COR-L47 (cell line): ENCODE results near the gene MPRIP.
"Not testable (repeated sequence)": the region's sequence is repeated elsewhere in the genome, so short reads cannot be mapped to it uniquely, and the experiment has no call there.

Experiments used
- DNase-seq: peaks from one replicate; lab custom pipeline; 2025; lab: John Stamatoyannopoulos, UW

Gene MPRIP

DNA sequence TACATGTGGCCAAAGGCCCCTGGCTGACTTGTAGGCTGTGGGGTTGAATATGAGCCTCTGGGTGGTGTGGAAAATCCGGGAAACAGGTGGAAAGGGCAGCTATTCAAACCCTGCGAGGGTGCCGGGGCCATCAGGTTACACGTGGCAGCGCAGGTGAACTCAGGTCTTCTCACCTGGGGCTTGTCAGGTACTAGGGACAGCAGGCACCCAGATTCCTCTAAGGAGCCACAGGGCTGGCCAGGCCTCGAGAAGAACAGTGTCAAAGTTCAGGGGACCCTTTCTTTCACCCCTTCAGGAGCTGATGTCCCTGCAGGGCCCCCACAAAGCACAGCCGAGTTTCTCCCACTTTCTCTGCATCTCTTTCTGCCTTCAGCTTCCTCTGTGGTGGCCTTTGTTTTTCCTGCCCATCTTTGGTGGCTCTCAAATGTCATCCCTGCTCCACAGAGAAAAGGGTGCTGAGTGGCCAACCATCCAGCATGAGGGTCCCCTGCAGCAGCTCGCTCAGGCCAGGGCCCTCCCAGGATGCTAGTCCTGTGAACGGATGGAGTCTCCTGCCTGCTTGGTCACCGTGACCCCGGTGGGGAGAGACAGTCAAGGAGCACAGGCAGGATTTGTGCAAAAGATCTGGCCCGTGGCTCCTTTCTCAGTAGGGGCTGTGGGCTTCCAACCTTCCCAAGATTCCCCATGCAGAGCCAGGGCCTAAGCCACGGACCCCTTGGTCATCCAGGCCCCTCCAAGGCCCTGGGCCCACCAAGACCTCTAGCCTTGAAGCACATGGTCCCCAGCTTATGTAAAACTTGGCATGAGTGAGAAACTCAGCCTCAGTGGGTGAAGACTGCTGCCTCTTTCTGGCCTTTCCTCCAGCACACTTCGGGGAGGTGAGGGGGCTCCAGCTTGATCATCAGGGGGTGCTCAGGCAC, 28.2 kb upstream of the MPRIP start:
- DNase-seq = not testable (repeated sequence)

DNA sequence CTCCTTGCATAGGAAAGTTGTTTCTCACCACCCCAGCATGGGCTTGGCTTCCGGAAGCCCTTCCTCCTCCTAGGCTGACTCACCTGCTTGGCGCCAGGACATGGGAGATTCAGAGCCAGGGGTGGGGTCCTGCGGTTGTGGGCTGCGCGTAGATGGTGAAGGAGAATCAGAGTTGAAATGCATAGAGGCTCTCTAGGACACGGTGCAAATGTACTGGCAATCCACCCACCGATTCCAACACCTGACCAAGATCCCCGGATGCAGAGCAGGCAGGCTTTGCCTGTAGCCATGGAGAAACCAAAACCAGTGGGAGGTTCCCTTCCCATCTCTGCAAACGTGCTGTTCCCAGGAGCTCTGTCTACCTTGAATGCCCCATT, 27.5 kb upstream of the MPRIP start:
- DNase-seq = not testable (repeated sequence)

DNA sequence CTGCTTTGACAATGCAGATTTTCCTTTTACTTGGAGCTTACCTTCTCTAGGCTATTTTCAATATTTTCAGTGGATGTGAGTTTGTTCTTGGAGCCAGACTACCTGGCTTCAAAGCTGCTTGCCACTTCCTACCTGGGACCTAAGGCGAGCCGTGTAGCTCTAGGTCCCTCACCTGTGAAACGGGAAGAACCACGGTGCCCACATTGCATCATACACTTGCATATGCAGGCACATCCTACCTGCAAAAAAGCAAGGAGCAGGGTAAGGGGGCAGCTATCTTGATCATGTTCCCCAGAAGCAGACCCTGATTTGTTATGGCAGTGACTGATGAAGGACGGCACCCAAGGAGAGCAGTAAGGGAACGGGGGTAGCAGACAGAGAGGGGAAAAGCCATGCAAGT, 27.0 kb upstream of the MPRIP start:
- DNase-seq = no peak

DNA sequence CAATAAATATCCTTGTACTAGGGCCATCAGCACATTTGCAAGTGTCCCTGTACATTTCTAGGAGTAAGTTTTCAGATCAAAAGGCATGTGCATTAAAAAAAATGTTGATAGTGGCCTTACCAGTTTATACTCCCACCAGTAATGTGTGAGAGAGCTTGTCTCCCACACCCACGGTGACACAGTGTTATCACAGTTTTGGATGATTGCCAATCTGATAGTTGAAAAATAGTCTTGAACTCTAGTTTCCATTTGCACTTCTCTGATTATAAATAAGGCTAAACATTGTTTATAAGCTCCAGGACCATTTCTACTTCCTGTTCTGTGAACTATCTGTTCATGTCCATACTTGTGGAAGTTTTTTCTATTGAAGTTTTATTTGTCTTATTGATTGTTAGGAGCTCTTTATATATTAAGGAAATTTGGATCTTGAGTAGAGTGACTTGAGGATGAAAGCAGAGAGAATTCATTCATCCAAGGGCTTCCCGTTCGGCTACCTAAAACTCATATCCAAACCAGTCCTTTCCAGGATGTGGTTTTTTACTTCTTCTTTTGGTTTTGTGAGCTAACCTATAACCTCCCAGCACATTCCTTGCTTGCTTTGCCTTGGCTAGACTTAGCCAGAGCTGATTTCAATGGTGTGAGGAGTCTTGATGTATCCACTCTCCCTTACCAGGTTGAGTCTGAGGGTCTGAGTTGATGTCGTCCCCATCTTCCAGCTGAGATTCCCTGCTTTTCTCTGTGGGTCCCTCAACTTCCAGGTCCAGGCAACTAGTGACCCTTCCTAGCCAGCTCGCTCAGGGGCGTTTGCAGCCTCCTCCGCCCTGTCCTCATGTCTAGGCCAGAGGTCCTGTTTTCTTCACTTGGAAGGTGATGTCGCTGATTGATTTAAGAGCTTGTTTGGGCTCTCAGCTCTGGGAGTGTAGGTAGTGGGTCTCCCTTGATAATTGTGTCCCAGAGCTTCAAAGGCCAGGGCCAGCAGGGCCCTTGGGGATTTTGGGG, 25.8 kb upstream of the MPRIP start:
- not testable (repeated sequence) for DNase-seq

DNA sequence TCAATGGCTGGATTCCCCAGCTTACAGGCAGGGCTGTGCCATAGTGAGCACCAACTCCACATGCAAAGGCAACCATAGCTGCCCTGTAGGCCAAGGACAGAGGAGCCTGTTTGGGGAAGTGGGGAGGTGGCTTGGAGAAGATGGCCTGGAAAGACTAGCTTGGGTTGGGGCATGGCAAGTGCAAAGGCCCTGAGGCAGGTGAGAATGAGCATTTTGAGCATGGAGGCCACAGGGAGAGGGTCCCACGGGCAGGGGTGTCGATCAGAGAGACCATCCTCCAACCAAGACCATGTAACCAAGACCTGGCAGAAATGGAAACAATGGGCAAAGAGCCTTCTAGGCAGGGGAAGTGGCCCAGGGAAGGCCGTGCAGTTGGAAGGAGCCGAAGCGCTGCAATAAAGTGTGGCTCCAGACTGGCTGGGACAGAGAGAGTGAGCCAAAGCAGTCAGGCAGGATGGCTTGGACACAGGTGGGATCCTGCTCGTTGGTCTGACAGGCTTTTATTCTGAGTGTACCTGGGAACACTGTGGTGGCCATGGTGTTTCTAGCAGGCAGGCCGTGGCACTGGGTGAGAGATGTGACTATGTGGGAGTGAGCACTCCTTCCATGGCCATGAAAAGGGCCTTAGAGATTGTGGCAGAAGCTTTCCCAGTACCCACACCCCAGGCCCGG, 24.8 kb upstream of the MPRIP start:
- no peak for DNase-seq

DNA sequence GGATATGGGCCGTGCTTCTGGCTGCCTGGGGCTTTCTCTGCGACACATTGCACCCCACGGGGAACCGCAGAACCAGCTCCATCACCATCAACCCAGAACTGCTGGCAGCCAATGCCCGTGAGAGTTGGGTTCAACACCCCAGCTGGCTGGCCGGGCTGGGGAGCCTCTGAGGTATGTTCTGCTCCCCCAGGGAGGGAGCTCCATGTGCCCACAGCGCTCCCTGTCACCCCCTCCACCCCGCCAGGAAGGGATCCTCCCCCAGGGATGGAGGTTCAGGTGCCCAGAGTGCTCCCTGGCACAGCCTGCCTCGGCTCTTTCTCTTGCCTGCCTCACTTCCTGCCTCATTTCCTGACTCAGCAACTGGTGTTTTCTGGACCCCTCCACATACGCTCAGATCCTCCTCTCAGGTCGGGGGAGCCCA, 24.2 kb upstream of the MPRIP start:
- DNase-seq = no peak

DNA sequence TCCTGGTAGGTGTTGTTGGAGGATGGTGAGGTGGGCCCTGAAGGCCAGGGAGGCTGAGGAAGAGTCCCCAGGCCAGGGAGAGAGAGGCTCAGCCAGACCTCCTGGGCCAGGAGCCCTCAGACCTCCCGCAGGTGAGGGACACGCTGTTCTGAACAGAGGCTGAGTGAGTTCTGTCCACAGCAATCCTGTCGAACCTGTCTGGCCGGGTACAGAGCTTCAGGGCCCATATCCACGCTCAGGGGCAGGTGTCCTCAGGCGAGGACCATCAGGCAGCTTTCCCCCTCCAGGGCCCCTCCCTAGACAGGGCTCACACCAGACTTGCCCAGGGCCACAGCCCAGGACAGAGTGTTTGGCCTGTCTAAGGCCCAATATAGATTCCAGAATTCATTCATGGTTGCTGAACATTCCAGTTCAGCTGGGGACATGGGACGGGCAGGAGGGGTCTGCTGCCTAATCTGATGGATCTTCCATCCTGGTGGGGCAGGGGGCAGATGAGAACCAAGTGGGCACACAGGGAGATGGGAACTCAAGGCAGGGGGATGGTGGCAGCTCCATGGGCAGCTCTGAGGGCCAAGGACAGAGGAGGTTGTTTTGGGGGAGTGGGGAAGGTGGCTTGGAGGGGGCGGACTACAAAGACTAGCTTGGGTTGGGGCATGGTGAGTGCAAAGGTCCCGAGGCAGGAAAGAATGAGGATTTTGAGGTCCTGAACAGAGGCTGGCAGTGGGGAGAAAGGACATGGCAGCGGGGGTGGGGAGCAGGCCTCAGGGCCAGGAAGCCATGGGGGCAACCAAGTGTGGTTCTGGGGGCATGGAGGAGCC, 23.4 kb upstream of the MPRIP start:
- DNase-seq = no peak

DNA sequence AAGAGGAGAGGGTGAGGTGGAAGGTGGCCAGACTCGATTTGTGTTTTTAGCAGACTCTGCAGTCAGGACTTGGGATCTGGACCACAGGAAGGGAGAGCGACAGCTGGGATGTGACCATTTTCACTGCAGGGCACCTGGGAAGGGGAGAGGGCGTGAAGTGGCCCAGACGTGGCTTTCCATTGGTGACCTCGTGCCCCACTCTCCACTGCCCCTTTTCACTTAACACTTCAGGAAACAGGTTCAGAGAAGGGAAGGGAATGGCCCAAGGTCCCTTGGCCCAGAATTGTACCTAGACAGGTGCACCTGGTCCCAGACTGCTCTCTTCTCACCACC, 22.9 kb upstream of the MPRIP start:
- no peak for DNase-seq

DNA sequence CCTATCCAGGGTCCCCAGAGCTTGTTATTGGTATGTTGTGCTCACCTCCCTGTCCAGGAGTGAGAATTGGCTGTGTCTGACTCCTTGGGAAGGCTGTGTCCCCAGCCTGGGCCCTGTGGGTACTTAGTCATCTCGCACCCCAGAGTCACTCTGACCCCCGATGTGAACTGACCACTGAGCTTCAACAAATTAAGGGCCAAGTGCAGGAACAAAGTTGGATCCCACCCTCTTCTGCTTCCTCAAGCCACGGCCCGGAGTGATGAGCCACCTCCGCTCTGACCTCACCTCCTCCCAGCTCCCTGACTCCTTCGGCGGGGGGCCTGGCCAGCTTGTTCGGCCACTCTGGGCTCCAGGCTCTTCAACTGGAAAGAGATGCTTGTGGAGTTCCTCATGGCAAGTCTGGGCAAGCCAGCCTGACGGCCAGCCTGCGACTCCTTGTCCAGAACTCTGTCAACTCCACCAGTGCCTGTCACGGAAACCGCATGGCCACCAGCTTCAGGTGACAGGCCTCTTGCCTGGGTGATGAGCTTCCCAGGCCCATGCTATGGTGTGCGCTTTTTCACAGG, 22.3 kb upstream of the MPRIP start:
- no peak for DNase-seq

DNA sequence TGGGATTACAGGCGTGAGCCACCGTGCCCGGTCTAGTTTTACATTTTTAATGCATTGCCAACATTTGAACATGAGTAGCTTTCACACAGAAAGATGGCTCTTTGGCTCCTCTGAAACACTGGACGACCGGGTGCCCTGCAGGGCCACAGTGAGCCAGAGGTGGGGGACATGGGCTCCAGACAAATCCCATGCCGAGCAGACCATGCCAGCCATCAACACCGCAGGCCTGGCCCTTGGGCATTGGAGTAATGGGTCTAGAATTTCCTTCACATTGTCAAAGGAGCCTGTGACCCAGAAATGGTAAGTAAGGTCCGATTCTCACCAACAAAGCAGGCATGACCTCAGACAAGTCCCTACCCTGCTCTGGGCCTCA, 21.4 kb upstream of the MPRIP start:
- no peak for DNase-seq

DNA sequence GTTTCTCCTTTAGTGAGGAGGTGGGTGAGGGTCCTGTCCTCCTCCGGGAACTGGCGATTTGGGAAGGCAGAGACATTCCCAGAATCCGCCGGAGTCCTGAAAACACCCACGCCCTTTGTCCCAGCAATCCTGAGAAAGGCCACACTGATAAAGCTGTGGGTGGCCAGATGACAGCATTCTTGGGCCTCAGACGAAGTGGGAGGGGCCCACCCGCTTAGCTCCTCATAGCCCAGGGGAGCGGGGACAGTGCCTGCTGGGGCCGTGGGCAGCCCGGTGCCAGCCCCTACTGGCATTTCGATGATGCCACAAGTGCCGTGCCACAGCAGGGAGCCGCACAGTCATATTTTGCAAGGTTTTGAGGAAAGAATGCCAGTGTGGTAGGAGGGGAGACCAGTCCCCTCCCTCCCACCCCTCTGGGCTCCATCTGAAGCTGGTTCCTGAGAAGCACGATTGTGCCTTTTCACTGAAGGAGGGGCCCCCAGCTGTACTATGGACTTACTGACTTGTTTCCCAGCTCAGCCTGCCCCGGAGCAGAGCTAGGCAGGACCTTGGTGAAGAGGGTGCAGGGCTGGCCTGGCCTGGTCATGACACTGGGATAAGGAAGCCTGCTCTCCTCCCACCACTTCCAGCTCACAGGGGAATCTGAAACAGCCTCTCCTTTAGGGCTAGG, 20.9 kb upstream of the MPRIP start:
- DNase-seq = no peak

DNA sequence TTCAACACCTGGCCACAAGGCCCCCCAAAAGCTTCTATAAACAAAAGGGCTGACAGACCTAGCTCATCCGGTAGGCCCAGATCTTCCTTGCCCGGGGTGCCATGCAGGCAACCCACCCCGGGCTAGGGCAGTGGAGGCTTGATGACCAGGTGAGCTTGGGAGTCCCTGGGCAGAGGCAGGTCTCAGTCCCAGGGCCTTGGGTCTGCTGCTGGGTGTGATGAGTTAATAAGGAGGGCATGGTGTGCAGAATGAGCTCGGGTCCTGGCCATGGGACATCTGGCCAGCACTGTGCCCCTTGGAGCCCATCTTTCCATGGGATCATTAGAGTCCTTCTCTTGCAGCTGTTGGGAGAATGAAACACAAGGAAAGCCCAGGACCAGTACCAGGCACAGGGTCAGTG, 20.2 kb upstream of the MPRIP start:
- no peak for DNase-seq

DNA sequence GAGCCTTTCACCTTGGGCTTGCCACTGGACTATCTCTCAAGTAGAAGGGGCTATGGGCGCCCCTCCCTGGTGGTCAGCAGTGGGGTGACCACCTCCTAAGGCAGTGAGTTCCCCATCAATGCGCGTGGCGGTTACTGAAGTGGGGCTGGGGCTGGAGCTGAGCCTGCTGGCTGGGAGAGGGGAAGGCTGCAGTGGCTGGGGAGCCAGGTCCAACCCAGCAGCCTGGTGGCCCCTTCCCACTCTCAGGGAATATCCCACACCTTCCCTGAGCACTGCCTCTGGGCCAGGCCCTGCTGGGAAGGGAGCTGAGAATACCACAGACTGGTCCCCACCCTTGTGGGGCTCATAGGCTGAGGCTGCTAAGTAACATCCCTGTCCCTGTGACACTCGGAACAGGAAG, 19.8 kb upstream of the MPRIP start:
- DNase-seq = no peak

DNA sequence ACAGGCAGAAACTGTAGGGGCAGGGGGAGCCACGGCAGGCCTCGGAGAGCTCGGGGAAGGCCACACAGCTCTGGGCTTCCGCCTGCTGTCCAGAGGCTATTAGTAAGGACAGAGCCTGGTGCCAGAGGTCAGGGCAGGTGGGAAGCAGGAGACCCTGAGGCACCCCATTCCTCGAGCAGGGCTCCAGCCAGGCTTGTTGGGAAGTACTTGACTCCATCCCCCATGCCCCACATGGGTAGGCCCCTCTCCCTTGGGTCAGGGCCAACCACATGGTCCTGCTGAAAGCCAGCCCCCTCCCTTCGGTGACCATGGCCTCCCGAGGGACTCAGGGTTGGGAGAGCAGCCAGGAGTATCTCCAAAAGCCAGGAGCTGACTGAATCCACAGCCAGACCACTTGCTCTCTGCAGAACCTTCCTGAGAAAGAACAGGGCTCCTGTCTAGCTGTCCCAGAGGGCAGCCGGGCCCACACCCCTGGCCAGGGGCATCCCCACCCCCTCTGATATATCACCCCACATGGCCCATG, 17.4 kb upstream of the MPRIP start:
- DNase-seq = no peak

DNA sequence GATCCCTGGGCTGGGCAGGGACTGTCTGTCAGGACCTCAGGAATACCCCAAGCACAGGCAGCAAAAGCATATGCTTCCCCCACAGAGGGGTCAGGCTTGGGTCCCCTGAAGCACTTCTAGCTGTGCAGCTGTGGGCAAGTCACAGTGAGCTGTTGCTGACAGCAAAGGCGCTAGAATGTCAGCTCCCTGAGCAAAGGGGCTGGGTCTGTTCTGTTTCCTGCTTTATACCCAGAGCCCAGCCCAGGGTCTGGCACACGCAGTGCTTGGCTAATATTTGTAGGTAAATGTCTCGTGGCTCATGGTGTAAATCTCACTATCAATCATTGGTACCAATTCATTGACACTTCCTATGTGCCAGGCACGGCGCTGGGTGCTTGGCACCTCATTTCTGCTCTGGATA, 16.6 kb upstream of the MPRIP start:
- DNase-seq = no peak

DNA sequence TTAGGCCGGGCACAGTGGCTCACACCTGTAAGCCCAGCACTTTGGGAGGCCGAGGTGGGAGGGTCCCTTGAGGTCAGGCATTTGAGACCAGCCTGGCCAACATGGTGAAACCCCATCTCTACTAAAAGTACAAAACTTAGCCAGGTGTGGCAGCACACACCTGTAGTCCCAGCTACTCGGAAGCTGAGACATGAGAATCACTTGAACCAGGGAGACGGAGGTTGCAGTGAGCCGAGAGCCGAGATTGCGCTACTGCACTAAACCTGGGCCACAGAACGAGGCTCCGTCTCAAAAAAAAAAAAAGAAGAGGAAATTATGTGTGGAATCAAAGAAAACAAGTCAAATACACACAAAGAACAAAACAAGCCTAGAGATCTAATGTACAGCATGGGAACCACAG, 16.1 kb upstream of the MPRIP start:
- DNase-seq = no peak

DNA sequence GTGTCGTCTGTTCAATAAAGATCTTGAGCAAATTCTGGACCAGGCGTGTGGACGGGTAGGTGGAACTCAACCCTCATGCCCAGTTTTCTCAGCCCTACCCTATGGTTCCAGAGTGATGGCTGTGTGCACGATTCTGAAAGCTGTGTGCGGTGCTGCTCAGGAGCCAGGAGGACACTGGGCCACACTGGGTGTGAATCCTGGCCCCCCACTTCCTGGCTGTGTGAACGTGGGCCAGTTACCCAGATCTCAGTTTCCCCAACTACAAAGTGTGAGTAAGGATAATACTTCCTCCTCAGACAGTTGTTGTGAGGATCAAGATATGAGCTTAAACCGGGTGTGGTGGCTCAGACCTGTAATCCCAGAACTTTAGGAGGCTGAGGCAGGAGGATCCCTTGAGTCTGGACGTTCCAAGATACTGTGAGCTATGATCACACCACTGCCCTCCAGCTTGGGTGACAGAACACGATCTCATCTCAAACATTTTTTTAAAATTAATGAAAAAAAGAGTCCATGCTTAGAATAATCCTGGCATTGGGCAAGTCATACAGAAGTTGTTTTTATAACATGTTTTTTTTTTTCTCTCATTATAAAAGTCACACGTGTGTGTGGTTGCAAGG, 14.7 kb upstream of the MPRIP start:
- no peak for DNase-seq

DNA sequence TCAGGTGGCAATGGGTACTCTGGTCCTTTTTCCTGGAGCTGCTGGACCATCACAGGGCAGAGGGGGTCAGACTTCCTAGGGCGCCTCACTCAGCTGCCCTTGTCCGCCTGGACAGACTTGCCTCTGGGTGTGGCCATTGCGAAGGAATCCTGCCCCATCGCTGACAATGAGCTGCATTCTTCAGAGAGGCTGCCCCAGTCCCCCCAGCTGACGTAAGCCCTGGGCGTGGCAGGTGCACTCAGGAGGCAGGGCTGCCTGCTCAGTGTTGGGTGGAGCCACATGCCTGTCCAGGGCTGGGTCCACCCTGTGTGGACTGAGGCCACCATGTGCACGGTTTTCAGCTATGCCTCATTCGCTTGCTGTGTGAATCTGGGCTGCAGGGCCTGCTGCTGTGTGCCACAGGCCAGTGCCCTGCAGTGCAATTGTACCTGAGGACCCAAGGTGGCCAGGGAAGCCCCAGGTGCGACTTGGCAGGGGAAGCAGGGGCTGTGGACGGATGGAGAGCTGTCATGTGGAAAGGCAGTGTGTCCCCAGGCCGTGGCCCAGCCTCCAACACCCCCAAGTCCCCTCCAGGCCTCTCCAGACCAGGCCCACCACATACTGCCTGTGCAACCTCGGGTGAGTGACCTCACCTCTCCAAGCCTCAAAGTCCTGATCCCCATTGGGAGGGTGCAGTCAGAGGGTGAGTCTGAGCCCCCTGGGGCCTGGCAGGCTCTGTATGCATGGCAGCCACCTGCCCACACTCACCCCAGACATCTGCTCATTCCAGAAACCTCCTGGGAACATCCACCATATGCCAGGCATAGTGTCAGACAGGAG, 14.0 kb upstream of the MPRIP start:
- DNase-seq = no peak

DNA sequence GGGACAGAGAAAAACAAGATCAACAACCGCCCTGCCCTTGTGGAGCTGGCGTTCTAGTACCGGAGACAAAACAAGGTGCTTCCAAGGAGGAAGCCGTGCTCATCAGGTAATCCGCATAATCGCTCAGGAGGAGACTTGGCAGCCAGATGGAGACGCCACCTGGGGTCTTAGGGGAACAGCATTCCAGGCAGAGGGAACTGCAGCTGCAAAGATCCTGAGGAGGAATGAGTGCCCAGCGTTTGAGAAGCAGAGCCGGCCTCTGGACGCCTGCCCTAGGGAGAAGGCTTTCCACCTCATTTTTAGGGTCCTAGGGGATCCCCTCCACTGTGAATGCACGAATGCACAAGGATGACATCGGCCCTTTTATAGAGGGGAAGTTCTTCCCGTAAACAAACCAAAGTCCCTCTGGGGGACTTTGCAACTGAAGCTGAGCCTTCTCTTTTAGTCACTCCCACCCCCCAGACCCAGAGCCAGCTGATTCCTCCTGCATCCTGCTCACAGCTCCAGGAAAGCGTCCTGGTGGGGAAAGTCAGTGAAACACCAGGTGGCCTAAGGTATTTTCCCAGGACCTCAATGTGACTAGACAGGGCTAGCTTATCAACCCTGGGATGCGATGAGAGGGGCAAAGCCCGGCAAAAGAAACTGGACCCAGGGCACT, 13.2 kb upstream of the MPRIP start:
- DNase-seq = no peak
